ENCODE results near the gene WDR82. TPM values are rescaled to one million over a fixed set of nuclear protein-coding genes. Genes with fewer than 3 reads are reported as not detected.

WDR82 gene
- total and polyA plus RNA-seq, 12 donors, result 19.3 to 78.4 (median 69.4) TPM

DNA sequence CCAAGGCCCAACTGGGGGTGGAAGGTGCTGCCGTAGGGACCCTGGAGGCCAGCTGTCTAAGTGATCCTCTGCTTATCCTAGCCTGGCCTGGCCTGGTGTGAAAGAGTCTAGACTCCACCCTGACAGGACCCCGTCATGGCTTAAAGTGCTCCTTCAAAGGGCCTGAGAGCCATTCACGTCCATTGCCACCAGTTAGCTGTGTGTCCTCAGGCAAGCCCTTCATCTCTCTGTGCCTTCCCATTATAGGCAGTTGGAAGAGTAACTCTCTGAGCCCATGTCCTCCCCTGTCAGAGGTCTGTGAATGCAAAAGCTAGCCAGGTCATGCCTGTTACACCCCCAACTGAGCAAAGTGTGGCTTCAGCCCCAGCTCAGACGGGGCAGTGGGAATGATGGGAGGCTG lies 28.5 kb upstream of the WDR82 start:
- no peaks in the 10 kb centered on the region for H3K9me3 ChIP-seq
- intact Hi-C loops (cut with DNase I), result no loop called here
- H3K27me3 ChIP-seq, result no peaks in the 10 kb centered on the region
- TF ChIP-seq, protein P1, sequence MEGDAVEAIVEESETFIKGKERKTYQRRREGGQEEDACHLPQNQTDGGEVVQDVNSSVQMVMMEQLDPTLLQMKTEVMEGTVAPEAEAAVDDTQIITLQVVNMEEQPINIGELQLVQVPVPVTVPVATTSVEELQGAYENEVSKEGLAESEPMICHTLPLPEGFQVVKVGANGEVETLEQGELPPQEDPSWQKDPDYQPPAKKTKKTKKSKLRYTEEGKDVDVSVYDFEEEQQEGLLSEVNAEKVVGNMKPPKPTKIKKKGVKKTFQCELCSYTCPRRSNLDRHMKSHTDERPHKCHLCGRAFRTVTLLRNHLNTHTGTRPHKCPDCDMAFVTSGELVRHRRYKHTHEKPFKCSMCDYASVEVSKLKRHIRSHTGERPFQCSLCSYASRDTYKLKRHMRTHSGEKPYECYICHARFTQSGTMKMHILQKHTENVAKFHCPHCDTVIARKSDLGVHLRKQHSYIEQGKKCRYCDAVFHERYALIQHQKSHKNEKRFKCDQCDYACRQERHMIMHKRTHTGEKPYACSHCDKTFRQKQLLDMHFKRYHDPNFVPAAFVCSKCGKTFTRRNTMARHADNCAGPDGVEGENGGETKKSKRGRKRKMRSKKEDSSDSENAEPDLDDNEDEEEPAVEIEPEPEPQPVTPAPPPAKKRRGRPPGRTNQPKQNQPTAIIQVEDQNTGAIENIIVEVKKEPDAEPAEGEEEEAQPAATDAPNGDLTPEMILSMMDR (IDR thresholded peaks at IDR 0.05), result no peak
- DNase-seq, result no peak
- H3K27ac ChIP-seq, result no peak overlapping the region
- H3K36me3 ChIP-seq, result peaks cover 0 to 15% (median 0%) of the 10 kb centered on the region in 9 donors
- 95 to 99% methylated on average over 4 of the region's 4 CpGs for WGBS, 2 donors
- no peaks in the 10 kb centered on the region for H3K4me1 ChIP-seq
- H3K4me3 ChIP-seq, result no peak overlapping the region
- no peak for ATAC-seq

DNA sequence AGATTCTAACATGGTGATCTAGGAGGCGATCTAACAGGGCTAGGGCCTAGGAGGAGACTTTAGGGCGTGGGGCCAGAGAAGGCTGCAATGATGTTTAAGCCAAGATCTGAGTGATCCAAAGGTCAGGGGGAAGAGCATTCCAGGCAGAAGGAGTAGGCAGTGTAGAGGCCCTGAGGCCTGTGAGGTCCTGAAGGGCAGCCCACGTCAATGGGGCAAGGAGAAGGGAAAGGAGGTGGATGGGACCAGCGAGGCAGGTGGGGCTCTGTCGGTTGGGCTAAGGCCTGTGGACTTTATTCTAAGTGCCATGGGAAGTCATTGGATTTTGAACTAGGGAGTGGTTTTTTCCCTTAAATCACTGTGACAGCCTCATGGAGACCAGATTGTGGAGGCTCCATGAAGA lies 27.5 kb upstream of the WDR82 start:
- intact Hi-C loops (cut with DNase I), result no loop called here
- Histone ChIP-seq H3K4me1 (no peaks in the 10 kb centered on the region), H3K27me3 (no peaks in the 10 kb centered on the region), H3K36me3 (peaks cover 0 to 15% (median 0%) of the 10 kb centered on the region in 9 donors), H3K4me3 (no peak overlapping the region), H3K9me3 (no peaks in the 10 kb centered on the region), H3K27ac (no peak overlapping the region)
- TF ChIP-seq, protein P1 (IDR thresholded peaks at IDR 0.05), result no peak
- DNase-seq (no peak), ATAC-seq (no peak)
- 96 to 97% methylated on average over 5 of the region's 5 CpGs for WGBS, 2 donors

DNA sequence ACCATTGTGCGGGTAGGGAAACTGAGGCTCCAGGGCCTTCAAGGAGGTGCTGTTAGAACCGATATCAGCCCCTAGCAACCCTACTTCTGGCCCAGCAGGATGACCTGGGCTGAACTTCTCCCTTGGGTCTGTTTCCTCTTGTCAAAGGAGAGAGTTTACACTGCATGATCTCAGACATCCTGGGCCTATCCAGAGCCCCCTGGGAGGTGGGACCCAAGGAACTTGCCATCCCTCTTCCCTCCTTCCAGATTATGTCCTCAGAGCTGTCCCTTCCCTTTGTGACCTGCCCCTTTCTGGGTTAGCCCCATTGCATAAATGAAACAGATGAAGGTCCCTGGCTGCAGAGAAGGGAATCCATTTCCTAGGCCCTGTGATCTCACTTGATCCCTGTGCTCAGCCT lies 25.4 kb upstream of the WDR82 start:
- TF ChIP-seq, protein P1 (IDR thresholded peaks at IDR 0.05), result no peak
- peaks cover 4 to 17% (median 14%) of the 10 kb centered on the region in 9 donors for H3K4me1 ChIP-seq
- WGBS, 2 donors, result 90 to 92% methylated on average over 2 of the region's 2 CpGs
- H3K36me3 ChIP-seq, result no peaks in the 10 kb centered on the region
- no peak for ATAC-seq
- H3K4me3 ChIP-seq, result no peak overlapping the region
- no peaks in the 10 kb centered on the region for H3K9me3 ChIP-seq
- intact Hi-C loops (cut with DNase I), result no loop called here
- no peak for DNase-seq
- no peak overlapping the region for H3K27ac ChIP-seq
- H3K27me3 ChIP-seq, result no peaks in the 10 kb centered on the region

DNA sequence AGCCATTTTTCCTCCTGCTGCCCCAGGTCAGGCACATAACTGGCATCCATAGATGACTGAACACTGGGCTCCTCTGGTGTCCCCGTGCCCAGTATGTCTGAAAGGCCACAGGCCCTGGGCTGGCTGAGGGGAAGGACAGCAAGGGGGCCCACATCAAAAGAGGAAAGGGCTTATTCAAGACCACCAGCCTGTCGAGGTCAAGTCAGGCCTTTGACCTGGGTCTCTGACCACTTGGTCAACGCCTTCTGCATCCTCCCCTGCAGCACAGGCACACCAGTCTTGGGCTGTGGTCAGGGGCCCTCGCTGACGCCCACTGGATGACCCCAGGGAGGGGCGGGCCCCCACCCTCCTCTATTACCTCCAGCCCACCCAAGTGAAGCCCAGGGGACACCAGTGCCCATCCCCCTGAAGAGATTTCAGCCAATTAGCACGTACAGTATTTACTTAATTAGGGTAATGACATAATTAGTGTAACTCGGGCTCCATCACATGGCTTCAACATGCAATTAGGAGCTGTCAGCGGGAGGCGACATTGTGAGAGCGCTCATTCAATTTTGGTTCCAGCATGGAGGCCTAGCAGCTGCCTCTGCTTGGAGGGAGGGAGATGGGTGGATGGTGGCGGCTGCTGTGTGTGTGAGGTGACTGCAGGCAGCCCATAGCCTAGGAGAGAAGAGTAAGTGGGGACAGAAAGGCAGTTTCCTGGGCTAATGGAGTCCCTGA lies 24.1 kb upstream of the WDR82 start:
- 86 to 89% methylated on average over 12 of the region's 12 CpGs for WGBS, 2 donors
- Histone ChIP-seq H3K4me3 (no peak overlapping the region), H3K4me1 (peaks cover 4 to 28% (median 19%) of the 10 kb centered on the region in 9 donors), H3K9me3 (no peaks in the 10 kb centered on the region), H3K27me3 (no peaks in the 10 kb centered on the region), H3K27ac (no peak overlapping the region), H3K36me3 (no peaks in the 10 kb centered on the region)
- ATAC-seq (no peak), DNase-seq (no peak)
- intact Hi-C loops (cut with DNase I), result no loop called here
- TF ChIP-seq, protein P1 (IDR thresholded peaks at IDR 0.05), result no peak

Measured in heart right ventricle (tissue), 16 donors.